Keratinocyte (primary cell): ENCODE data around the gene SHISA4. TPM values are rescaled to one million over a fixed set of nuclear protein-coding genes. Genes with fewer than 3 reads are reported as not detected.

Source experiments
- DNase-seq: peaks from one replicate; pipeline ENCODE4 v3.0.0-alpha.2; 2011; ENCODE audit warnings: low read depth, missing footprints, low spot score
- FAIRE-seq: peaks from 2 replicates; lab custom pipeline; 2011; peaks lifted over from hg19 to GRCh38; lab: Jason Lieb, UNC
- H2AFZ ChIP-seq: 2 replicates; pipeline ENCODE4 v1.6.0; 2012; ENCODE audit warnings: low read length, control low read depth, inconsistent platforms; ENCODE audit not compliant: control insufficient read depth
- H3K27ac ChIP-seq: 2 replicates; pipeline ENCODE4 v1.5.1; 2011; ENCODE audit warnings: low read length; ENCODE audit not compliant: control insufficient read depth, insufficient read depth
- H3K27me3 ChIP-seq: 3 replicates; pipeline ENCODE4 v1.6.0; 2011; ENCODE audit warnings: low read length; ENCODE audit not compliant: control insufficient read depth, insufficient read depth; ENCODE audit errors: extremely low read depth
- H3K36me3 ChIP-seq, 2 experiments: 2 replicates in 1 of 2; 3 replicates in 1 of 2; pipeline ENCODE4 v1.5.1; 2011; ENCODE audit warnings: low read length in 2 of 2, mild to moderate bottlenecking in 1 of 2; ENCODE audit not compliant: control insufficient read depth in 2 of 2, insufficient read depth in 2 of 2; ENCODE audit errors: extremely low read depth in 1 of 2
- H3K4me1 ChIP-seq: 3 replicates; pipeline ENCODE4 v1.5.1; 2011; ENCODE audit warnings: low read length; ENCODE audit not compliant: control insufficient read depth, insufficient read depth; ENCODE audit errors: extremely low read depth
- H3K4me2 ChIP-seq: 3 replicates; pipeline ENCODE4 v1.6.0; 2011; ENCODE audit warnings: low read depth, low read length; ENCODE audit not compliant: control insufficient read depth, insufficient read depth; ENCODE audit errors: extremely low read depth
- H3K4me3 ChIP-seq, 3 experiments: fragments of 200-600 bp in 1 of 3; sonication (generic) in 1 of 3; 2 replicates in 2 of 3; 3 replicates in 1 of 3; pipeline ENCODE4 v1.5.1; 2011 to 2016; ENCODE audit warnings: low read length in 3 of 3, mild to moderate bottlenecking in 3 of 3, control low read depth in 2 of 3, inconsistent platforms in 1 of 3, low read depth in 1 of 3, mixed read lengths in 1 of 3, mixed run types in 1 of 3, moderate library complexity in 1 of 3; ENCODE audit not compliant: control insufficient read depth in 2 of 3, insufficient read depth in 2 of 3; ENCODE audit errors: extremely low read depth in 1 of 3
- H3K79me2 ChIP-seq: 2 replicates; pipeline ENCODE4 v1.6.0; 2012; ENCODE audit warnings: low read length; ENCODE audit not compliant: control insufficient read depth, insufficient read depth
- H3K9ac ChIP-seq: 3 replicates; pipeline ENCODE4 v1.6.0; 2011; ENCODE audit warnings: low read length; ENCODE audit not compliant: control insufficient read depth, insufficient read depth; ENCODE audit errors: extremely low read depth
- H3K9me1 ChIP-seq: 3 replicates; pipeline ENCODE4 v1.6.0; 2011; ENCODE audit warnings: low read length; ENCODE audit not compliant: control insufficient read depth, insufficient read depth; ENCODE audit errors: extremely low read depth
- H3K9me3 ChIP-seq: 2 replicates; pipeline ENCODE4 v1.5.1; 2012; ENCODE audit warnings: low read depth, low read length; ENCODE audit not compliant: control insufficient read depth
- H4K20me1 ChIP-seq: 3 replicates; pipeline ENCODE4 v1.6.0; 2011; ENCODE audit warnings: low read length; ENCODE audit not compliant: control insufficient read depth, insufficient read depth; ENCODE audit errors: extremely low read depth
- CTCF ChIP-seq, 3 experiments: IDR thresholded peaks in 1 of 3; conservative IDR thresholded peaks in 1 of 3; optimal IDR thresholded peaks in 1 of 3; 2 replicates in 2 of 3; 3 replicates in 1 of 3; pipeline versions ENCODE3 to v1.5.1; 2011; ENCODE audit warnings: low read length in 3 of 3, mild to moderate bottlenecking in 3 of 3, moderate library complexity in 2 of 3, control low read depth in 1 of 3, inconsistent platforms in 1 of 3; ENCODE audit not compliant: insufficient read depth in 2 of 3; ENCODE audit errors: extremely low read depth in 1 of 3
- EZH2 ChIP-seq: IDR thresholded peaks from one replicate; pipeline ENCODE4 v1.6.1; 2012; ENCODE audit warnings: inconsistent platforms, mild to moderate bottlenecking, low read length, moderate library complexity
- dilution Hi-C: fragments of 300-500 bp; cut with MboI; formaldehyde crosslinking; loops from one replicate; pipeline ENCODE4 v1.7.0; 2020; ENCODE audit warnings: low sequenced_read_pairs; ENCODE audit not compliant: extremely low pct_ligation_motif_present
- polyA plus RNA-seq, 5 experiments: library from polyadenylated mRNA; depleted of rRNA in 3 of 5; stranded (reverse) in 3 of 5; stranded (forward) in 1 of 5; unstranded in 1 of 5; fragments of >200 nt; gene quantifications; 1 replicate in 1 of 5; 2 replicates in 3 of 5; 3 replicates in 1 of 5; pipeline versions ENCODE4 v1.2.1 to v1.2.3, GENCODE V29; 2011 to 2012; ENCODE audit warnings: missing spikeins in 2 of 5, low read depth in 1 of 5, low replicate concordance in 1 of 5

Gene SHISA4
- polyA plus RNA-seq, 1 donor (not counting 4 experiments of a cell fraction or from before 2014, with no cell fraction given), result 2.2 TPM

- Histone ChIP-seq H4K20me1 (no peaks in the 10 kb centered on the region), H3K4me2 (no peak overlapping the region), H3K9me3 (no peaks in the 10 kb centered on the region), H3K9me1 (peaks cover 4% of the 10 kb centered on the region), H3K4me1 (peaks cover 19% of the 10 kb centered on the region), H3K27me3 (peaks cover 7% of the 10 kb centered on the region), H3K36me3 (no peaks in the 10 kb centered on the region), H3K4me3 (no peak overlapping the region), H3K9ac (no peak overlapping the region), H2AFZ (no peak overlapping the region), H3K79me2 (no peaks in the 10 kb centered on the region), H3K27ac (no peak overlapping the region)
- TF ChIP-seq EZH2 (no peak), CTCF (optimal IDR thresholded peaks at IDR 0.05 in 1 of 3, IDR thresholded peaks at IDR 0.05 in 1 of 3, conservative IDR thresholded peaks at IDR 0.05 in 1 of 3; ENCODE audit: extremely low read depth in 1 of 3, insufficient read depth in 2 of 3, low read length in 3 of 3) (no peak)
- dilution Hi-C loops, result no loop called here
- FAIRE-seq, result no peak
- DNase-seq, result no peak
These were observed 4.7 kb downstream of the SHISA4 start for GRCh38 chr1:201893431-201893830.

- dilution Hi-C loops, result no loop called here
- peaks cover 15% of the 10 kb centered on the region for H3K4me1 ChIP-seq
- no peaks in the 10 kb centered on the region for H3K36me3 ChIP-seq
- FAIRE-seq, result no peak
- no peak for DNase-seq
- H3K9me3 ChIP-seq, result no peaks in the 10 kb centered on the region
- TF ChIP-seq EZH2 (no peak), CTCF (optimal IDR thresholded peaks at IDR 0.05 in 1 of 3, IDR thresholded peaks at IDR 0.05 in 1 of 3, conservative IDR thresholded peaks at IDR 0.05 in 1 of 3; ENCODE audit: extremely low read depth in 1 of 3, insufficient read depth in 2 of 3, low read length in 3 of 3) (no peak)
- H3K4me3 ChIP-seq, result no peak overlapping the region
- no peak overlapping the region for H2AFZ ChIP-seq
- H3K9me1 ChIP-seq, result peaks cover 4% of the 10 kb centered on the region
- no peak overlapping the region for H3K4me2 ChIP-seq
- H3K27me3 ChIP-seq, result no peaks in the 10 kb centered on the region
- no peaks in the 10 kb centered on the region for H3K79me2 ChIP-seq
- no peak overlapping the region for H3K9ac ChIP-seq
- H3K27ac ChIP-seq, result no peak overlapping the region
- no peaks in the 10 kb centered on the region for H4K20me1 ChIP-seq
These were observed 5.8 kb downstream of the SHISA4 start for GRCh38 chr1:201894343-201895119.
